H1 (cell line): ENCODE data around the gene FXR2. TPM values are rescaled to one million over a fixed set of nuclear protein-coding genes. Genes with fewer than 3 reads are reported as not detected.
A peak's percentile ranks its signal among the peaks of the same experiment; 100 is the strongest.

Experiments used
- CHD2 ChIP-seq: IDR thresholded peaks from 2 replicates; pipeline ENCODE4 v1.6.1; 2012; ENCODE audit warnings: low read length, improper control_type of control experiment
- EGR1 ChIP-seq: IDR thresholded peaks from 2 replicates; pipeline ENCODE4 v1.6.1; 2011; ENCODE audit warnings: low read depth, low read length, borderline replicate concordance
- FOSL1 ChIP-seq: IDR thresholded peaks from 2 replicates; pipeline ENCODE4 v1.6.1; 2011; ENCODE audit warnings: mild to moderate bottlenecking, low read depth, low read length, moderate library complexity; ENCODE audit not compliant: insufficient read depth
- KDM5A ChIP-seq: fragments of 200-600 bp; IDR thresholded peaks from 2 replicates; pipeline ENCODE4 v1.7.1; 2012; ENCODE audit warnings: mild to moderate bottlenecking, low read length, inconsistent platforms, mixed read lengths
- NANOG ChIP-seq: IDR thresholded peaks from 2 replicates; pipeline ENCODE4 v1.6.1; 2011; ENCODE audit warnings: low read length, low read depth, mild to moderate bottlenecking, inconsistent platforms; ENCODE audit not compliant: insufficient read depth, poor library complexity, severe bottlenecking
- POLR2A ChIP-seq, 2 experiments: IDR thresholded peaks; 1 replicate in 1 of 2; 2 replicates in 1 of 2; pipeline ENCODE4 v1.6.1; 2011; ENCODE audit warnings: low read depth in 2 of 2, low read length in 2 of 2, mild to moderate bottlenecking in 2 of 2; ENCODE audit errors: control extremely low read depth in 1 of 2
- POLR2AphosphoS5 ChIP-seq: IDR thresholded peaks from 2 replicates; pipeline ENCODE4 v1.6.1; 2011; ENCODE audit warnings: low read depth, low read length
- RNF2 ChIP-seq: fragments of 200-900, 300-1000 bp; sonication (generic); IDR thresholded peaks from 2 replicates; pipeline ENCODE4 v1.7.1; 2016; ENCODE audit warnings: borderline replicate concordance, low read depth, mild to moderate bottlenecking, antibody characterized with exemption, low read length; ENCODE audit not compliant: poor library complexity, severe bottlenecking; ENCODE audit errors: missing control alignments
- SRF ChIP-seq: IDR thresholded peaks from 2 replicates; pipeline ENCODE4 v1.6.1; 2011; ENCODE audit warnings: mild to moderate bottlenecking, low read depth, low read length, moderate library complexity
- polyA plus RNA-seq, 7 experiments: library from polyadenylated mRNA; depleted of rRNA in 3 of 7; stranded (reverse) in 5 of 7; unstranded in 2 of 7; fragments of >200 nt in 5 of 7; fragments of 200-250 nt in 2 of 7; gene quantifications; 1 replicate in 5 of 7; 2 replicates in 1 of 7; 4 replicates in 1 of 7; pipeline versions ENCODE4 v1.2.1 to v1.2.3, GENCODE V29; 2011 to 2013; ENCODE audit warnings: missing spikeins in 2 of 7, mixed read lengths in 2 of 7
- total RNA-seq: library from RNA; stranded (reverse); fragmentation: NEBNext Ultra II Directional; extraction: Animal tissue kit (Norgen Biotek cat#: 25700); gene quantifications from 2 replicates; pipeline ENCODE4 v1.2.1, GENCODE V29; 2021
- TF ChIP-seq, protein P1 (sequence below): IDR thresholded peaks from 2 replicates; pipeline ENCODE4 v1.6.1; 2011; ENCODE audit warnings: low read length, improper control_type of control experiment
- TF ChIP-seq, protein P2 (sequence below): IDR thresholded peaks from 2 replicates; pipeline ENCODE4 v1.6.1; 2011; ENCODE audit warnings: low read depth, mild to moderate bottlenecking, low read length; ENCODE audit not compliant: insufficient read depth

Gene FXR2
- total and polyA plus RNA-seq, 2 of the 8 experiments (the other 6 are each of a cell fraction or from before 2014, with no cell fraction given), result 26.2 to 44.0 TPM

- TF ChIP-seq RNF2 (no peak), FOSL1 (no peak), SRF (no peak), EGR1 (0 out of 2 replicates have a peak, but pooled peaks have one; percentile 29), POLR2AphosphoS5 (peak; percentile 100), NANOG (no peak), CHD2 (peak; percentile 8), POLR2A (IDR thresholded peaks at IDR 0.05; ENCODE audit: control extremely low read depth in 1 of 2, low read depth in 2 of 2, low read length in 2 of 2) (peak; percentile 95 to 97), KDM5A (no peak)
- TF ChIP-seq, protein P1, sequence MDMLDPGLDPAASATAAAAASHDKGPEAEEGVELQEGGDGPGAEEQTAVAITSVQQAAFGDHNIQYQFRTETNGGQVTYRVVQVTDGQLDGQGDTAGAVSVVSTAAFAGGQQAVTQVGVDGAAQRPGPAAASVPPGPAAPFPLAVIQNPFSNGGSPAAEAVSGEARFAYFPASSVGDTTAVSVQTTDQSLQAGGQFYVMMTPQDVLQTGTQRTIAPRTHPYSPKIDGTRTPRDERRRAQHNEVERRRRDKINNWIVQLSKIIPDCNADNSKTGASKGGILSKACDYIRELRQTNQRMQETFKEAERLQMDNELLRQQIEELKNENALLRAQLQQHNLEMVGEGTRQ, result peak; percentile 50; the same call in 1 of the 2 replicates
- TF ChIP-seq, protein P2, sequence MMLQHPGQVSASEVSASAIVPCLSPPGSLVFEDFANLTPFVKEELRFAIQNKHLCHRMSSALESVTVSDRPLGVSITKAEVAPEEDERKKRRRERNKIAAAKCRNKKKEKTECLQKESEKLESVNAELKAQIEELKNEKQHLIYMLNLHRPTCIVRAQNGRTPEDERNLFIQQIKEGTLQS, result no peak
Measured at GRCh38 chr17:7579001-7579833, 35.5 kb downstream of the FXR2 start, which contains the start of gene CD68 (continued).
